GM19395 (cell line): ENCODE results near the gene CEMIP2.

Experiments
- ATAC-seq: cut with Tn5 transposase; IDR thresholded peaks from one replicate; pipeline ENCODE4 v1.9.1; 2021; ENCODE audit warnings: mild to moderate bottlenecking, moderate library complexity; ENCODE audit not compliant: unreplicated experiment

CEMIP2 gene

GRCh38 chr9:71752928-71753327 is 15.4 kb downstream of the CEMIP2 start:
- ATAC-seq = no peak

- no peak for ATAC-seq
These were observed 16.0 kb downstream of the CEMIP2 start for GRCh38 chr9:71752352-71752751.

GRCh38 chr9:71748280-71748743 is 20.0 kb downstream of the CEMIP2 start:
- no peak for ATAC-seq

DNA sequence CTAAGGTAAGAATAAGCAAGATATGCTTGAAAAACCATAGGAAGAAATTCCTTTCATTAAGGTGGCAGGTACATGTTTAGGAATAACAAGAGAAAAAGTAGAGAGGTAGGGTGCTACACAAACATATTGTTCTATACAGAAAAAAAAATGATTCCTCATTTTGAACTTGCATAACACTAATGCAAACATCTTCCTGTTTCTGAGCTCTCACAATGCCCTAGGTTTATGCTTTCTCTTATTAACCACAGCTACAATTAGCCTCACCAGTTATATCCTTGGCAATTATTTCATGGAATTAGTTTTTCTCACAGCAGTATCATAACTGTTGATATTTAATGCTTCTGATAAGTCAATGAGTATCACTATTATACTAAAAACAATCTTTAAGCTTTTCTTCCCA is 20.7 kb downstream of the CEMIP2 start:
- ATAC-seq = no peak

GRCh38 chr9:71746758-71747125 is 21.6 kb downstream of the CEMIP2 start:
- ATAC-seq = no peak

DNA sequence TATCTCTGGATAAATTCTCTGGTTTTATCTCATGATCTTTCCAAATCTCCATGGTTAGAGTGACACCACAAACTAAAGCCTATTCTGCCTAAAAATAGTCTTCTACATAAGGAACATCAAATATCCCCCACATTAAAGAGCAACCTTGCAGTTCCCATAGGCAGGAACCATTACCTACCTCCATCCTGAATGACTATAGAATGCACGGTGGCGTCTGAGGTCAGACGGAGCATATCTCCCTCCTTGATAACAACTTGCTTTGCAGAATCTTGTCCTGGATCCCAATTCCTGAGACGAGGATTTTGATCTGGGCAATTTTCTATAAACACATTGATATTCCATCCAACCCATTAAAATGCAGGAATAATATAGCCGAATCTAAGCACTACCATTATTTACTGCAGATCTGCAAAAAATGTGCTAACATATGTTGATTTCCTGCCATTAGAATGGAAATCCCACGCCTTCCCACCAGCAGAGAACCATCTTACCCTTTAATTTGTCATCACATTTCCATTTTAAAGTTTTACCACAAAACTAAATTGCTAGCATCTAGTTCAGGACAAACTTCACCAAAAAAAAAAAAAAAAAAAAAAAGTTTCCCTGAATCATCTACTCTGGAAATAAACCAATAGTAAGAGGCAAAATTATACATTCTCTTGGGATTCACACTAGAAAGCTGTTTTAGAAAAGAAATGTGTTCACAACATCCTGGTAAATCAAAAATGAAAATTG is 22.1 kb downstream of the CEMIP2 start:
- ATAC-seq = no peak

GRCh38 chr9:71744754-71745521 is 23.4 kb downstream of the CEMIP2 start:
- ATAC-seq = no peak

GRCh38 chr9:71743882-71744281 is 24.4 kb downstream of the CEMIP2 start:
- no peak for ATAC-seq

GRCh38 chr9:71743217-71743705 is 25.1 kb downstream of the CEMIP2 start:
- ATAC-seq = no peak

- no peak for ATAC-seq
These were observed 25.6 kb downstream of the CEMIP2 start for GRCh38 chr9:71742703-71743102.

GRCh38 chr9:71741926-71742648 is 26.2 kb downstream of the CEMIP2 start:
- no peak for ATAC-seq

- ATAC-seq = no peak
These were observed 28.1 kb downstream of the CEMIP2 start for GRCh38 chr9:71740199-71740598.

- ATAC-seq = no peak
These were observed 30.9 kb downstream of the CEMIP2 start for GRCh38 chr9:71737455-71737854.

DNA sequence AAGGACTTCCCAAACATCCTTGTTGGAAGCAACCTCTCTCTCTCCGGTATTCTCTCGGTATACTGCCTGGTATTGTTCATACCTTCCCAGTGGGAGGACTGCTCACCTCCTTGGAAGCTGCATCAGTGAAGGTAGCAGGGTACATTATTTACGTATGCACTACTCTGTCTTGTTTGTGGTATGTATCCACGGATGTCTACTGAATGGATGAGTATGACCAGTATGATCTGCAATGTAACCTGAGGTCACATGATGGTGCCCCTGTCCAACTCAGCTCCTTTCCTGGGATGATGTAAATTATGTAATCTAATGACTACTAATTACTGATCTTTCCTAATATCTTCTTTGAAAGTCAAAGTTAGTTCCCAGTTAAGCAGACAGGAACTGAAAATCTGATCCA is 32.1 kb downstream of the CEMIP2 start:
- no peak for ATAC-seq

- ATAC-seq = no peak
These were observed 33.4 kb downstream of the CEMIP2 start for GRCh38 chr9:71734950-71735349.

DNA sequence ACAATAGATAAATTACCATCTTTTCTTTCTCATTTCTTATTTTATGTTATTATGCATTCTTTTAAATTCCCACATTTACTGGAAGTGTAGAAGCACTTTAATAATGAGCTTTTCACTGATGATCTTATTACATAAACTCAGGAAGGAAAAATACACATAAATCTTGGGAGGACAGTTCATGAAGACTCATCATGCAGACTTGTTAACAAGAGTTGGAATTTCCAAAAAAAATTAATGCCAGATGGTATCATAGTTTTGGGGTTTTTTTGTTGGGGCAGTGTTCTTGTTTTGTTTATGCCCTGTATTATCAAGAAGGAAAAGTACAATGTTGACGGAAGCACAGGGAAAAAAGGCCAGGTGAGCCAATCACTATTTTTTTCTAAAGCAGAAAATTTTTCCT is 35.1 kb downstream of the CEMIP2 start:
- ATAC-seq = no peak

- no peak for ATAC-seq
These were observed 38.3 kb downstream of the CEMIP2 start for GRCh38 chr9:71729816-71730526.

- no peak for ATAC-seq
These were observed 41.6 kb downstream of the CEMIP2 start for GRCh38 chr9:71726723-71727122.

GRCh38 chr9:71725590-71726338 is 42.5 kb downstream of the CEMIP2 start:
- no peak for ATAC-seq

DNA sequence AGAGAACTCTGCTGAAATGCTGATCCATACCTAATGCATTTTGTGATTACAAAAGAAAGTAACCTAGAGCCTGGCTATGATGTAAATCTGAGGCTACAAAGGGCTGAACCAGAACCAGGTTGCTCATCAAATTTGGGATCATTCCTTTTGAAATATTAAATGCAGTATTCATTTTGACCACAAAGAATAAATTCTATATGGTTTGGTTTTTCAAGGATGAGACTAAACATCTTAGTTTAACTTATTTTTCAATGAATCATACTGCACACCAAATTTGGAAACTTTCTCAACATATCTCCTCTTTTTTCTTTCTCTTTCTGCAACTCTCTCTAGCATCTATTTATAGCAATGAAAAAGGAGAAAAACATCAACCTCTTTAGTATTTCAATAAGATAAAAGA is 46.5 kb downstream of the CEMIP2 start:
- no peak for ATAC-seq
